HepG2 (cell line): Measurements from ENCODE around the gene NMU. TPM values are rescaled to one million over a fixed set of nuclear protein-coding genes. Genes with fewer than 3 reads are reported as not detected.

ENCODE experiments used
- CBX5 ChIP-seq: sonication (generic); formaldehyde crosslinking; IDR thresholded peaks from 2 replicates; pipeline ENCODE4 v1.4.0; 2020; ENCODE audit warnings: missing genetic modification reagents, borderline replicate concordance
- EED ChIP-seq: sonication (generic); formaldehyde crosslinking; IDR thresholded peaks from 2 replicates; pipeline ENCODE4 v1.5.0; 2020; ENCODE audit warnings: mild to moderate bottlenecking, missing genetic modification reagents
- EHMT2 ChIP-seq: fragments of 200-600 bp; sonication (generic); IDR thresholded peaks from 2 replicates; pipeline ENCODE4 v1.7.0; 2017; ENCODE audit warnings: antibody characterized with exemption, low read depth, low read length, borderline replicate concordance
- FOXA1 ChIP-seq, 2 experiments: fragments of 450-650 bp in 1 of 2; sonication (generic) in 1 of 2; formaldehyde crosslinking in 1 of 2; IDR thresholded peaks; 2 replicates each; pipeline versions ENCODE4 v1.4.0 to v1.6.1; 2016 to 2020; ENCODE audit warnings: missing genetic modification reagents in 1 of 2
- FOXP1 ChIP-seq, 2 experiments: fragments of 450-650 bp in 1 of 2; IDR thresholded peaks; 2 replicates each; pipeline ENCODE4 v1.6.1; 2017 to 2018; ENCODE audit warnings: antibody characterized with exemption in 1 of 2
- GTF3A ChIP-seq: sonication (generic); formaldehyde crosslinking; conservative IDR thresholded peaks from 2 replicates; pipeline ENCODE4 v1.4.0; 2020; ENCODE audit warnings: mild to moderate bottlenecking, missing genetic modification reagents
- HDAC6 ChIP-seq: fragments of 200-600 bp; sonication (generic); IDR thresholded peaks from 2 replicates; pipeline ENCODE4 v1.7.0; 2017; ENCODE audit warnings: mild to moderate bottlenecking, antibody characterized with exemption, low read length, low read depth
- ISL2 ChIP-seq: sonication (generic); formaldehyde crosslinking; IDR thresholded peaks from 2 replicates; pipeline ENCODE4 v1.5.0; 2020; ENCODE audit warnings: missing genetic modification reagents
- KDM5A ChIP-seq: fragments of 200-600 bp; sonication (generic); IDR thresholded peaks from 2 replicates; pipeline ENCODE4 v1.7.0; 2018; ENCODE audit warnings: antibody characterized with exemption, mild to moderate bottlenecking, low read length, borderline replicate concordance
- RFXANK ChIP-seq: IDR thresholded peaks from 2 replicates; pipeline ENCODE4 v1.6.1; 2016
- SATB2 ChIP-seq: sonication (generic); formaldehyde crosslinking; IDR thresholded peaks from 2 replicates; pipeline ENCODE4 v1.5.0; 2020; ENCODE audit warnings: missing genetic modification reagents
- U2AF1 ChIP-seq: fragments of 200-400 bp; formaldehyde crosslinking; optimal IDR thresholded peaks from 2 replicates; pipeline ENCODE3; 2017; ENCODE audit warnings: mild to moderate bottlenecking, low read depth, low read length
- ZIK1 ChIP-seq: sonication (generic); formaldehyde crosslinking; IDR thresholded peaks from 2 replicates; pipeline ENCODE4 v1.5.0; 2020; ENCODE audit warnings: mild to moderate bottlenecking, low read depth, missing genetic modification reagents, borderline replicate concordance
- ZNF7 ChIP-seq: IDR thresholded peaks from 2 replicates; pipeline ENCODE4 v1.6.1; 2016; ENCODE audit warnings: missing biosample characterization, missing genetic modification reagents
- ZNF720 ChIP-seq: sonication (generic); formaldehyde crosslinking; IDR thresholded peaks from 2 replicates; pipeline ENCODE4 v1.4.0; 2020; ENCODE audit warnings: missing genetic modification reagents
- ZNF737 ChIP-seq: sonication (generic); formaldehyde crosslinking; IDR thresholded peaks from 2 replicates; pipeline ENCODE4 v1.5.0; 2020; ENCODE audit warnings: missing genetic modification reagents, mild to moderate bottlenecking, borderline replicate concordance
- ZNF761 ChIP-seq: sonication (generic); formaldehyde crosslinking; conservative IDR thresholded peaks from 2 replicates; pipeline ENCODE4 v1.4.0; 2020; ENCODE audit warnings: mild to moderate bottlenecking, missing genetic modification reagents
- ZNF790 ChIP-seq: sonication (generic); formaldehyde crosslinking; IDR thresholded peaks from 2 replicates; pipeline ENCODE4 v1.8.0; 2022; ENCODE audit warnings: missing genetic modification reagents, mild to moderate bottlenecking, borderline replicate concordance
- polyA plus RNA-seq, 8 experiments: library from polyadenylated mRNA; depleted of rRNA in 3 of 8; stranded (reverse) in 7 of 8; unstranded in 1 of 8; fragments of >200 nt; fragmentation: Illumina TruSeq in 4 of 8; extraction: Trizol in 4 of 8; gene quantifications; 2 replicates each; pipeline versions ENCODE4 v1.2.1 to v1.2.3, GENCODE V29; 2011 to 2016; ENCODE audit warnings: low read depth in 4 of 8, missing spikeins in 1 of 8, mixed read lengths in 1 of 8; ENCODE audit not compliant: insufficient read depth in 1 of 8
- total RNA-seq, 5 experiments: library from RNA; depleted of rRNA; stranded (reverse); fragments of >200 nt; fragmentation: Illumina TruSeq; extraction: Trizol; gene quantifications; 2 replicates each; pipeline ENCODE4 v1.2.3, GENCODE V29; 2016; ENCODE audit warnings: low read depth in 1 of 5
- TF ChIP-seq, protein P1 (sequence below): sonication (generic); formaldehyde crosslinking; IDR thresholded peaks from 2 replicates; pipeline ENCODE4 v1.8.0; 2023; ENCODE audit warnings: mild to moderate bottlenecking, missing genetic modification reagents
- TF ChIP-seq, protein P2 (sequence below): IDR thresholded peaks from 2 replicates; pipeline ENCODE4 v1.6.1; 2016; ENCODE audit warnings: mild to moderate bottlenecking, missing biosample characterization, missing genetic modification reagents
- TF ChIP-seq, protein P3 (sequence below): sonication (generic); formaldehyde crosslinking; IDR thresholded peaks from 2 replicates; pipeline ENCODE4 v1.4.0; 2020; ENCODE audit warnings: missing genetic modification reagents; ENCODE audit errors: not compliant biosample characterization
- TF ChIP-seq, protein P4 (sequence below): sonication (generic); formaldehyde crosslinking; IDR thresholded peaks from 2 replicates; pipeline ENCODE4 v1.8.0; 2022; ENCODE audit warnings: low read depth, missing genetic modification reagents

Gene NMU
- total and polyA plus RNA-seq, 2 of the 13 experiments (the other 11 are each of a cell fraction or from before 2014, with no cell fraction given), result not detected

DNA sequence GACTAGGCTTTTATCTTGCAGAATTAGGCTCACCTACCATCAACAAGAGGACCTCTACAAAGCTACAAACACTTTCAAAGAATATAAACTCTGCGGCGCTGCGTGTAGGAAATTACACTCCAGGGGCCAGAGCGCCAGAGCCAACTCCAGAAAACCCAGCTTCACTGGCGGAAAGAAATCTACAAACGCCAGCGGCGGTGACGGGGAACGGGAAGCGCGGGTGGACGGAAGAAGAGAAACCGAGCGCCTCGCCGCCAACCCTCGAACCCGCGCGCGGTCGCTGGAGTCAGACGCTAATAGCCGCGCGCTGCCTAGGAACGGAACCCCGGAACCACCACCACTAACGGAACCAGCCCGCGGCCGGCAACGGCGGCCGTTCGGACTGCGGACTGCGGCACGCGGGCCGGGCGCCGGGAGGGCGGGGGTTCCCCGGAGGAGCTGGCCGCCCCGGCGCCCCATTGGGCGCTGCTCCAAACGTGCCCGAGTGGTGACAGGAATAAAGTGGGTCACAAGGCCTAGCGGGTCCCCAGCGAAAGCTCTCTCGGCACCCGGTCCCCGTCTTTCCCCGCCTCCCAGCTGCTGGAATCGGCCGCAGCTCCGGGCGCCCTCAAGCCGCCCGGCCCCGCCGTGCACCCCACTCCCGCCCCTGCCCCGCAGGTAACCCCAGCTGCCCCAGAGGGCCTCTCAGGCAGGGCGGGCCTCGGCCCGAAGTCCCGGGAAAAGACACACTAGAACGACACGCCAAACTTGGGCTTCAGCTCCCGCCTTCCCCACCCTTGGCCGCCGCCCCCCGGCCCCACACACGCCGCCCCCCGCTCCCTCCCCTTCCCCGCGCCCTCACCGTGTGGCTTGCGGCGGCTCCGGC, 90.2 kb downstream of the NMU start (continued):
- TF ChIP-seq CBX5 (CRISPR knock-in tag), result no peak; the same call in 1 of the 2 replicates
- no peak for TF ChIP-seq EED (CRISPR knock-in tag)
- no peak for TF ChIP-seq U2AF1
- TF ChIP-seq ZNF761 (CRISPR knock-in tag), result 0 out of 2 replicates have a peak, but pooled peaks have one; percentile 79
- TF ChIP-seq FOXP1 (IDR thresholded peaks at IDR 0.05), result no peak
- TF ChIP-seq FOXP1 (CRISPR knock-in tag; IDR thresholded peaks at IDR 0.05), result no peak
- no peak; the same call in 1 of the 2 replicates for TF ChIP-seq ISL2 (CRISPR knock-in tag)
- TF ChIP-seq, protein P1, sequence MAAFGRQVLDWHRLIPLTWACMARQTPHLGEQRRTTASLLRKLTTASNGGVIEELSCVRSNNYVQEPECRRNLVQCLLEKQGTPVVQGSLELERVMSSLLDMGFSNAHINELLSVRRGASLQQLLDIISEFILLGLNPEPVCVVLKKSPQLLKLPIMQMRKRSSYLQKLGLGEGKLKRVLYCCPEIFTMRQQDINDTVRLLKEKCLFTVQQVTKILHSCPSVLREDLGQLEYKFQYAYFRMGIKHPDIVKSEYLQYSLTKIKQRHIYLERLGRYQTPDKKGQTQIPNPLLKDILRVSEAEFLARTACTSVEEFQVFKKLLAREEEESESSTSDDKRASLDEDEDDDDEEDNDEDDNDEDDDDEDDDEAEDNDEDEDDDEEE (CRISPR knock-in tag), result no peak
- TF ChIP-seq ZIK1 (CRISPR knock-in tag), result no peak
- TF ChIP-seq, protein P2, sequence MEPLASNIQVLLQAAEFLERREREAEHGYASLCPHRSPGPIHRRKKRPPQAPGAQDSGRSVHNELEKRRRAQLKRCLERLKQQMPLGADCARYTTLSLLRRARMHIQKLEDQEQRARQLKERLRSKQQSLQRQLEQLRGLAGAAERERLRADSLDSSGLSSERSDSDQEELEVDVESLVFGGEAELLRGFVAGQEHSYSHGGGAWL (CRISPR knock-in tag), result peak; percentile 46; the same call in 1 of the 2 replicates
- TF ChIP-seq, protein P3, sequence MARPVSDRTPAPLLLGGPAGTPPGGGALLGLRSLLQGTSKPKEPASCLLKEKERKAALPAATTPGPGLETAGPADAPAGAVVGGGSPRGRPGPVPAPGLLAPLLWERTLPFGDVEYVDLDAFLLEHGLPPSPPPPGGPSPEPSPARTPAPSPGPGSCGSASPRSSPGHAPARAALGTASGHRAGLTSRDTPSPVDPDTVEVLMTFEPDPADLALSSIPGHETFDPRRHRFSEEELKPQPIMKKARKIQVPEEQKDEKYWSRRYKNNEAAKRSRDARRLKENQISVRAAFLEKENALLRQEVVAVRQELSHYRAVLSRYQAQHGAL (CRISPR knock-in tag), result no peak
- TF ChIP-seq SATB2 (CRISPR knock-in tag), result no peak
- no peak for TF ChIP-seq ZNF7
- no peak for TF ChIP-seq HDAC6
- no peak for TF ChIP-seq GTF3A
- peak; percentile 50; the same call in 1 of the 2 replicates for TF ChIP-seq KDM5A
- TF ChIP-seq EHMT2, result no peak
- TF ChIP-seq RFXANK, result no peak
- TF ChIP-seq ZNF720 (CRISPR knock-in tag), result no peak
- TF ChIP-seq, protein P4, sequence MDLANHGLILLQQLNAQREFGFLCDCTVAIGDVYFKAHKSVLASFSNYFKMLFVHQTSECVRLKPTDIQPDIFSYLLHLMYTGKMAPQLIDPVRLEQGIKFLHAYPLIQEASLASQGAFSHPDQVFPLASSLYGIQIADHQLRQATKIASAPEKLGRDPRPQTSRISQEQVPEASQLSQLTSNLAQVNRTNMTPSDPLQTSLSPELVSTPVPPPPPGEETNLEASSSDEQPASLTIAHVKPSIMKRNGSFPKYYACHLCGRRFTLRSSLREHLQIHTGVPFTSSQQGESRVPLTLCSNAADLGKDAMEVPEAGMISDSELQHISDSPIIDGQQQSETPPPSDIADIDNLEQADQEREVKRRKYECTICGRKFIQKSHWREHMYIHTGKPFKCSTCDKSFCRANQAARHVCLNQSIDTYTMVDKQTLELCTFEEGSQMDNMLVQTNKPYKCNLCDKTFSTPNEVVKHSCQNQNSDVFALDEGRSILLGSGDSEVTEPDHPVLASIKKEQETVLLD (CRISPR knock-in tag), result peak; percentile 97
- TF ChIP-seq ZNF737, result no peak
- peak; percentile 15; the same call in 1 of the 2 replicates for TF ChIP-seq ZNF790 (CRISPR knock-in tag)
- TF ChIP-seq FOXA1 (IDR thresholded peaks at IDR 0.05), result no peak
- TF ChIP-seq FOXA1 (CRISPR knock-in tag; IDR thresholded peaks at IDR 0.05), result no peak
